Neural progenitor cell (in vitro differentiated cells): ENCODE measurements around the gene ABHD4.

Experiments
- CTCF ChIP-seq: fragments of 200-600 bp; sonication (generic); IDR thresholded peaks from 2 replicates; pipeline ENCODE4 v1.5.1; 2017; ENCODE audit warnings: antibody characterized with exemption, mild to moderate bottlenecking
- EZH2 ChIP-seq: fragments of 200-600 bp; sonication (generic); IDR thresholded peaks from 2 replicates; pipeline ENCODE4 v1.6.1; 2017; ENCODE audit warnings: antibody characterized with exemption, mild to moderate bottlenecking, moderate library complexity

- TF ChIP-seq EZH2 (no peak), CTCF (no peak)
Observed at GRCh38 chr14:22629361-22629760, 31.3 kb downstream of the ABHD4 start.
